Gastroesophageal sphincter (tissue), 3 donors: ENCODE measurements around the gene STUM.

ENCODE experiments used
- EP300 ChIP-seq: sonication (generic); formaldehyde crosslinking; IDR thresholded peaks from one replicate; pipeline ENCODE4 v1.6.1; 2017; ENCODE audit warnings: antibody characterized with exemption, mild to moderate bottlenecking
- POLR2A ChIP-seq, 2 donors: fragments of 450-650 bp; IDR thresholded peaks; one replicate each; pipeline ENCODE4 v1.6.1; 2017; ENCODE audit warnings: antibody characterized with exemption in 2 of 2, mild to moderate bottlenecking in 2 of 2, moderate library complexity in 1 of 2
- POLR2AphosphoS5 ChIP-seq: sonication (generic); formaldehyde crosslinking; IDR thresholded peaks from one replicate; pipeline ENCODE4 v1.6.1; 2017; ENCODE audit warnings: antibody characterized with exemption
- TF ChIP-seq, protein P1 (sequence below), 4 experiments: fragments of 200-600 bp in 2 of 4; fragments of 450-650 bp in 2 of 4; sonication (generic) in 1 of 4; IDR thresholded peaks; one replicate each; pipeline ENCODE4 v1.5.1; 2017 to 2019; ENCODE audit warnings: antibody characterized with exemption in 4 of 4, mild to moderate bottlenecking in 2 of 4, moderate library complexity in 2 of 4

GRCh38 chr1:226550672-226551041 is 2.1 kb downstream of the STUM start:
- TF ChIP-seq EP300 (no peak), POLR2A (IDR thresholded peaks at IDR 0.05) (no peak), POLR2AphosphoS5 (no peak)
- TF ChIP-seq, protein P1, sequence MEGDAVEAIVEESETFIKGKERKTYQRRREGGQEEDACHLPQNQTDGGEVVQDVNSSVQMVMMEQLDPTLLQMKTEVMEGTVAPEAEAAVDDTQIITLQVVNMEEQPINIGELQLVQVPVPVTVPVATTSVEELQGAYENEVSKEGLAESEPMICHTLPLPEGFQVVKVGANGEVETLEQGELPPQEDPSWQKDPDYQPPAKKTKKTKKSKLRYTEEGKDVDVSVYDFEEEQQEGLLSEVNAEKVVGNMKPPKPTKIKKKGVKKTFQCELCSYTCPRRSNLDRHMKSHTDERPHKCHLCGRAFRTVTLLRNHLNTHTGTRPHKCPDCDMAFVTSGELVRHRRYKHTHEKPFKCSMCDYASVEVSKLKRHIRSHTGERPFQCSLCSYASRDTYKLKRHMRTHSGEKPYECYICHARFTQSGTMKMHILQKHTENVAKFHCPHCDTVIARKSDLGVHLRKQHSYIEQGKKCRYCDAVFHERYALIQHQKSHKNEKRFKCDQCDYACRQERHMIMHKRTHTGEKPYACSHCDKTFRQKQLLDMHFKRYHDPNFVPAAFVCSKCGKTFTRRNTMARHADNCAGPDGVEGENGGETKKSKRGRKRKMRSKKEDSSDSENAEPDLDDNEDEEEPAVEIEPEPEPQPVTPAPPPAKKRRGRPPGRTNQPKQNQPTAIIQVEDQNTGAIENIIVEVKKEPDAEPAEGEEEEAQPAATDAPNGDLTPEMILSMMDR (IDR thresholded peaks at IDR 0.05) = no peak
